Measurements from ENCODE around the gene FMO1.

DNA sequence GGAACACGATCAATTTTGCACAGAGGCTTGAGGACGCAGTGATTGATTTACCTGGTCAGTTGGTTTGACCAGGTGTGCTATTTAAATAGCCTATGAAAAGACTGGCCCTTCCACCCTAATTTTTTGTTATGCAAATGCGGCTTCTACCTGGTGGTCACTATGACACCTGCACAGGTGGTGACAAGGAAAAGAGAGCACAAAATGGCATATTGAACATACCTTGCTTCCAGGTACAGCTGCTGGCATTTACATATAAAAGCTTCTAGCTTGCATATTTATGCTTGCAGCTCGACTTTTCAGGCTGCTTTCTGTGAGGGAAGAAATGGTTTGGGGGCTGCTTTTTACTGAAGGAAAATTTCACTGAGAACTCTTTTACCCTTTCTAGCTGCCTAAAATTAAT, 50.4 kb downstream of the FMO1 start:
- TF ChIP-seq, protein P1, sequence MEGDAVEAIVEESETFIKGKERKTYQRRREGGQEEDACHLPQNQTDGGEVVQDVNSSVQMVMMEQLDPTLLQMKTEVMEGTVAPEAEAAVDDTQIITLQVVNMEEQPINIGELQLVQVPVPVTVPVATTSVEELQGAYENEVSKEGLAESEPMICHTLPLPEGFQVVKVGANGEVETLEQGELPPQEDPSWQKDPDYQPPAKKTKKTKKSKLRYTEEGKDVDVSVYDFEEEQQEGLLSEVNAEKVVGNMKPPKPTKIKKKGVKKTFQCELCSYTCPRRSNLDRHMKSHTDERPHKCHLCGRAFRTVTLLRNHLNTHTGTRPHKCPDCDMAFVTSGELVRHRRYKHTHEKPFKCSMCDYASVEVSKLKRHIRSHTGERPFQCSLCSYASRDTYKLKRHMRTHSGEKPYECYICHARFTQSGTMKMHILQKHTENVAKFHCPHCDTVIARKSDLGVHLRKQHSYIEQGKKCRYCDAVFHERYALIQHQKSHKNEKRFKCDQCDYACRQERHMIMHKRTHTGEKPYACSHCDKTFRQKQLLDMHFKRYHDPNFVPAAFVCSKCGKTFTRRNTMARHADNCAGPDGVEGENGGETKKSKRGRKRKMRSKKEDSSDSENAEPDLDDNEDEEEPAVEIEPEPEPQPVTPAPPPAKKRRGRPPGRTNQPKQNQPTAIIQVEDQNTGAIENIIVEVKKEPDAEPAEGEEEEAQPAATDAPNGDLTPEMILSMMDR (IDR thresholded peaks at IDR 0.05): no peak
- TF ChIP-seq ESRRA (IDR thresholded peaks at IDR 0.05; ENCODE audit: borderline replicate concordance, low read length) (no peak), CBX8 (IDR thresholded peaks at IDR 0.05) (no peak), RAD21 (conservative IDR thresholded peaks at IDR 0.05 in 1 of 2, IDR thresholded peaks at IDR 0.05 in 1 of 2) (no peak), POLR2A (IDR thresholded peaks at IDR 0.05; ENCODE audit: low read length) (no peak), NPAS2 (CRISPR knock-in tag; IDR thresholded peaks at IDR 0.05; ENCODE audit: borderline replicate concordance) (no peak), KDM1A (IDR thresholded peaks at IDR 0.05; ENCODE audit: low read depth) (no peak), MAZ (IDR thresholded peaks at IDR 0.05; ENCODE audit: borderline replicate concordance, low read depth, low read length) (no peak), JUN (IDR thresholded peaks at IDR 0.05) (no peak)
- TF ChIP-seq, protein P2, sequence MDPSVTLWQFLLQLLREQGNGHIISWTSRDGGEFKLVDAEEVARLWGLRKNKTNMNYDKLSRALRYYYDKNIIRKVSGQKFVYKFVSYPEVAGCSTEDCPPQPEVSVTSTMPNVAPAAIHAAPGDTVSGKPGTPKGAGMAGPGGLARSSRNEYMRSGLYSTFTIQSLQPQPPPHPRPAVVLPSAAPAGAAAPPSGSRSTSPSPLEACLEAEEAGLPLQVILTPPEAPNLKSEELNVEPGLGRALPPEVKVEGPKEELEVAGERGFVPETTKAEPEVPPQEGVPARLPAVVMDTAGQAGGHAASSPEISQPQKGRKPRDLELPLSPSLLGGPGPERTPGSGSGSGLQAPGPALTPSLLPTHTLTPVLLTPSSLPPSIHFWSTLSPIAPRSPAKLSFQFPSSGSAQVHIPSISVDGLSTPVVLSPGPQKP (IDR thresholded peaks at IDR 0.05; ENCODE audit: low read depth, low read length): no peak
- TF ChIP-seq, protein P3, sequence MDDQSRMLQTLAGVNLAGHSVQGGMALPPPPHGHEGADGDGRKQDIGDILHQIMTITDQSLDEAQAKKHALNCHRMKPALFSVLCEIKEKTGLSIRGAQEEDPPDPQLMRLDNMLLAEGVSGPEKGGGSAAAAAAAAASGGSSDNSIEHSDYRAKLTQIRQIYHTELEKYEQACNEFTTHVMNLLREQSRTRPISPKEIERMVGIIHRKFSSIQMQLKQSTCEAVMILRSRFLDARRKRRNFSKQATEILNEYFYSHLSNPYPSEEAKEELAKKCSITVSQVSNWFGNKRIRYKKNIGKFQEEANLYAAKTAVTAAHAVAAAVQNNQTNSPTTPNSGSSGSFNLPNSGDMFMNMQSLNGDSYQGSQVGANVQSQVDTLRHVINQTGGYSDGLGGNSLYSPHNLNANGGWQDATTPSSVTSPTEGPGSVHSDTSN (IDR thresholded peaks at IDR 0.05): no peak

Measured in A549 (cell line).